Bone marrow (tissue), 2 donors: ENCODE data around the gene FOXN3.
"Not testable (repeated sequence)": the region's sequence is repeated elsewhere in the genome, so short reads cannot be mapped to it uniquely, and the experiment has no call there.

ENCODE experiments used
- DNase-seq, 2 donors: peaks; one replicate each; lab custom pipeline; 2025; lab: John Stamatoyannopoulos, UW

The FOXN3 gene

GRCh38 chr14:89164168-89165073 lies 252.6 kb downstream of the FOXN3 start:
- peak in 1 of 2 donors; percentile 58 for DNase-seq

DNA sequence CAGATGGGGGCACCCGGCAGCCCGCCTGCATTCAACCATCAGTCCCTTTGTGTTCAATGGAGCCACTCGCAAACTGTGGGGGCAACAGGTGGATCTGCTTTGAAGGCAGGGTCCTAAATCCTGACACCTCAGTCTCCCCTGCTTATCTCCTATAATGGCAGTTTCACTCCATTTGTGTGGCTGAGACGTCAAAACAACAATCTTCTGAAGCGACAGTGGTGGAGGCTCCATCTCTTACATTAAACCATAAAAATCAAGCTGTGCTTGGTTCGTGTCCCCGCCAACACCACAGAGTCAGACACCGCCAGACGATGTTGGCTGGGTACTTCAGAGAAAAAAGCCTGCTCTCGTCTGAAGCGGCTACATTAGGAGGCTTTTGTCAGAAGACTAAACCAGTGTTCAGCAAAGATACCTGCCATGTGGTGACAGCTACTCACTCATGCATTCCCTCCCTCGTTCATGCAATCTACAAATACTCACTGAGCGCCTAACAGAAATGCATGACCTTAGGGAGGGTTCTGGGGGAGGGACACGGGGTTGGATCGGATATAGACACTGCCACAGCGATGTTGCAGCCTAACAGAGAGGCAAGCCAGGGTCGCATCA lies 253.9 kb downstream of the FOXN3 start:
- no peak for DNase-seq

DNA sequence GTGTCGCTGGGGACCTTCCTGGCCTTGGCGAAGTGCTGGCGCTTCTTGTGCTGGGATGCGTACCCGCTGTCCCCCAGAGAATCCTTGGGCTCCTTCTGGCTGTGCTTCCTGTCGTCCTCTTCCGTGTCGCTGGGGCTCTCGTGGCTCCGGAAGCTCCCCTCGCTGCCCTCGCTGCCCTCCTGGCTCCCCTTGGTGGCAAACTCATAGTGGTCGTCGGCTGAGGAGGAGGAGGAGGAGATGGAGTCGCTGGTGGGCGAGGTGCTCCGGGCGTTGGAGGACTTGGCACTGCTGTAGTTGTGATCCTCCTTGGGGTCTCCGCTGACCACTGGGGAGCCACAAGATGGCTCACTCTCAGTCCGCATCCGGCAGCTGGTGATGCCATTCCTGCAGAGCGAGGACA lies 254.4 kb downstream of the FOXN3 start:
- no peak for DNase-seq

DNA sequence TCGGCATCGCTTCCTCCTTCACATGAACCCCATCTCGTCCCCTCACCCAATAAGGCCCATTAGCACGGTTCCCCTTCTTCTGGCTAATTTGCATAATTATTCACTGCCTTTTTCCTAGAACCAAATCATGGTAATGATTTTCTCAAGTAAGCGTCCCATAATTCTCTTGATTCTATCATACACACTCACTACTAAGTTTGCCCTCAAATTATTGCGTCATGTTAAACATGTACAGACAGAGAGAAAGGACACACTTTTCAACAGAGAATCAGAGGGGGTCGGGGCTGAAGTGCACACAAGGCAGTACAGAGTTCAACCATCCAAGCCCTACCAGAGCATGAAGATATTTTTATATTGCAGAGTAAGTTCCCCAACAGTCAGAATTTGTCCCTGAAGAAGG lies 256.6 kb downstream of the FOXN3 start:
- DNase-seq = no peak

- DNase-seq = no peak
These were observed 258.3 kb downstream of the FOXN3 start for GRCh38 chr14:89158701-89159100.

GRCh38 chr14:89158104-89158503 lies 258.9 kb downstream of the FOXN3 start:
- DNase-seq = not testable (repeated sequence)

DNA sequence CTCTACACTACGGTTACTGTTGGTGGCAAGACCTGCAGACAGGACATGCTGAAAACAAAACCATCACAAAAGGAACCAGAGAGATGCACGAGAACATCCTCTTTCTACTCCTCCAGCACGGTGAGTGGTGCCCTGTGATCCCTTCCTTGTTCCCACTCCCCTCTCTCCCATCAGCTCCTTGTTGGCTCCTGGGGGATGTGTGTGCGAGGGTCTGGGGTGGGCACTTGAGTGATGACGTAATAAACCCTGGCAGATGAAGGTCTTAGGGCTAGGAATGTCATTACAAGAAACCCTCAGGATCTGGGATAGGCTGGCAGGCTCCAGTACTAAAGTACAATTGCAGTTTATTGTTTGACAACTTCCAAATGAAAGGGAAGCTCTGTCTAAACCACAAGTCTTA lies 261.5 kb downstream of the FOXN3 start:
- DNase-seq = no peak

DNA sequence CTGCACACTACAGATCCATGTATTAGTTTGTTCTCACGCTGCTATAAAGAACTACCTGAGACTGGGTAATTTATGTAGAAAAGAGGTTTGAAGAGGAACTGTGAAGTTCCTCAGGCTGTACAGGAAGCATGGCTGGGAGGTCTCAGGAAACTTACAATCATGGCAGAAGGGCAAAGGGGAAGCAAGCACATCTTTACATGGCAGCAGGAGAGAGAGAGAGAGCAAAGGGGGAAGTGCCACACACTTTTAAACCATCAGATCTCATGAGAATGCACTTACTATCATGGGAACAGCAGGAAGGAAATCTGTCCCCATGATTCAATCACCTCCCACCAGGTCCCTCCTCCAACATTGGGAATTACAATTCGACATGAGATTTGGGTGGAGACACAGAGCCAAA lies 265.3 kb downstream of the FOXN3 start:
- peak in 1 of 2 donors; percentile 4 for DNase-seq

DNA sequence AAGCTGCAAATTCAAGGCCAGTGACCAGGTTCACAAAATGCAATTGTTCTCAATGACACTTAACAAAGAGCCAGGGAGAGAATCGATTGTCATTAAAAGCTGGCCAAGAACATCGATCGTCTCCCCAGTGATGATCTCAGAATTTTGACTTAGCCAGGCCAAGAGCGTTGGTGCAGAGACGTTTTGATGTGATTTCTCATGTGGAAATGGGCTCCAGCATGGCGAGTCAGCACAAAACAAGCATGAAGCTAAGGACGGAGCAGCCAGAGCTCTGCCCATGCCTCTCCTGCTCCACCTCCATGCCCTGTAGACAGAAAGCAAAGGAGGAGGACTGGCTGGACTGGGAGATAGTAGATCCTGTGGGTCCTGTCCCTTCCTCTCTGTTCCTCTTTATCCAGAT lies 270.8 kb downstream of the FOXN3 start:
- no peak for DNase-seq

DNA sequence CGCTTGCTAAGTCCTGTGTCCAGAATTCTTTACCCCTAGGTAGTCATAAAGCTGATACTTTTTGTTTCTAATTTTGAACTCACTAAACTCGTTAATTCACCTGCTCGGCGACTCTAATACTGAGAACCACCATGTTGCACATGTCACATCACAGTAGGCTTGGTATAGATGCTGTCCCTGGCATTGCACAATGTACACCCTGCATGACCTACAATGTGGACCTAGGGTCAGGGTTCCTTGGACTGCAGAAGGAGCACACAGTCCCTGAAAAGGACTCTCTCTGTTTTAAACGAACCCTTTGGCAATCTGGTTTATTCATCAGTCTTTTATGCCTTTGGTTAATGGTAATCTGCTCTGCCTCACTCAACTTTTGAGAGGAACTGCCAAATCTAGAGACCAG lies 272.4 kb downstream of the FOXN3 start:
- no peak for DNase-seq

DNA sequence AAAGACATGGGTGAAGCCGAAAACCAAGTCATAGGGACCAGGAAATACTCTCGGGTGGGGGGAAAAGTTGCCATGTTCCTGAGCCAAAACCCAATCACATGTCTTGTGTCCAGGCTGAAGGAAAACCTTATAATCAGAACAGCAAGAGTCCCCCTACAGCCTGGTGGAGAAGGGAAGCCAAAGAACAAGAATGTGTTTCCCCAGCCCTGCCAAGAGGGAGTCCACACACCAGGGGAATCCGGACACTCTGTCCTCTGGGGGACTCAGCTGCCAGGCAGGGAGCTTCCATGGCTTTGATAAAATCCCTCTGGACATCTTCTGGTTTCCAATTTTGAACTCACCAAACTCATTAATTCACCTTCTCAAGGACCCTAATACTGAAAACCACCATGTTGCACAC lies 273.0 kb downstream of the FOXN3 start:
- no peak for DNase-seq

- no peak for DNase-seq
These were observed 273.4 kb downstream of the FOXN3 start for GRCh38 chr14:89143595-89143994.

DNA sequence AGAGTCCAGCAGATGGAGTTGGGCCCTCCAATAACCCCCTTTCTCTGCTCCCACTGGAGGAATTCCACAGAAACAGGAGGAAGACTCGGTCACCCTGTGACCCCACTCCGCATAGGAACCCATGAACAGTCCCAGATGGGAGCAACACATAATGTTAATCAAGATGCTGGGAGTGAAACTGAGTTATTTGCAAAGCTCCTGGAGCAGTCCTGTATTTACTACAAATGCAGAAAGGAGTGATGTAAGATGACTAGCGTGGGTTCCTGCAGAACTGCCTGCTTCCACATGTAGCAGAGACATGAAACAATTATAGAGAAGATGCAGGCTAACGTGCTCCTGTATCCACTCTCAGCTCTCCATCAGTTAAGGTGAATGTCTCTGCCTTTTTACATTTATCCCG lies 274.7 kb downstream of the FOXN3 start:
- no peak for DNase-seq

GRCh38 chr14:89141862-89142261 lies 275.2 kb downstream of the FOXN3 start:
- no peak for DNase-seq

- DNase-seq = no peak
These were observed 276.7 kb downstream of the FOXN3 start for GRCh38 chr14:89140326-89140725.

DNA sequence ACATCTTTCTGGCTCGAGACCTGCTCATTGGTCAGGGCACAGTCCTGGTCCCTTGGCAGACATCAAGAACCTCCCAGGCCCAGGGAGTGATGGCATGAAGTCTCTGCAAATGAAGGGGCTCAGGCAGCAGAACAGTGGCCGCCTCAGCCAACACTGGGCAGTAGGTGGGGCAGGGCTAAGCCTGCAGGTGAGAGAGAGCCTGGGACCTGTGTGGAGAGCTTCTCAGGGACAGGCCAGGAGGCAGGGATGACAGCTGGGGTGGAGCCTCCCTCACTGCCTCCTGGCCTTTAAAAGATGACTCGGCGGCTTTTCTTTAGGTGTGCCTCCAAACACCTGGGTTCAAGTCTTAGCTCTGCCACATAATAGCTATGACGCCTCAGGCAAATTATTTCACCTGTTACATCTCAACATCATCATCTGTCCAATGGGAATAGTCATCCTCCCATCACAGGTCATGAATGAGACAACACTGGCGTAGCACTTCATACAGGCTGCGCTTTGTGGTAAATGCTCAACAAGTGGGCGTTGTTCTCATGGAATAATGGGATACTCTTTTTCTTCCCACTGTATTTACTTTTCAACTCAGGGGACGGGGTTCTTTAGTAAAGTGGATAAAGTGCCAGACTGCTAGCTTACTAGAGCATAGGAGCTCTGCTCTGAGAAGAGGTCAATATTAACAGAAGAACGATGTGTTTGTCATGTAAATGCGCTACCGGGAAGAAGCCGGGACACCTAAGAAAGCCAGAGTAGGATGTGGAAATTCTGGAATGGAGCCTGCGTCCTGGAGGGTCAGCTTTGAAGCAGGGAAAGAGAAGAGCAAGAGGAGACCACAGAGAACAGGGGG lies 277.4 kb downstream of the FOXN3 start:
- no peak for DNase-seq

GRCh38 chr14:89138846-89139245 lies 278.2 kb downstream of the FOXN3 start:
- DNase-seq = no peak

DNA sequence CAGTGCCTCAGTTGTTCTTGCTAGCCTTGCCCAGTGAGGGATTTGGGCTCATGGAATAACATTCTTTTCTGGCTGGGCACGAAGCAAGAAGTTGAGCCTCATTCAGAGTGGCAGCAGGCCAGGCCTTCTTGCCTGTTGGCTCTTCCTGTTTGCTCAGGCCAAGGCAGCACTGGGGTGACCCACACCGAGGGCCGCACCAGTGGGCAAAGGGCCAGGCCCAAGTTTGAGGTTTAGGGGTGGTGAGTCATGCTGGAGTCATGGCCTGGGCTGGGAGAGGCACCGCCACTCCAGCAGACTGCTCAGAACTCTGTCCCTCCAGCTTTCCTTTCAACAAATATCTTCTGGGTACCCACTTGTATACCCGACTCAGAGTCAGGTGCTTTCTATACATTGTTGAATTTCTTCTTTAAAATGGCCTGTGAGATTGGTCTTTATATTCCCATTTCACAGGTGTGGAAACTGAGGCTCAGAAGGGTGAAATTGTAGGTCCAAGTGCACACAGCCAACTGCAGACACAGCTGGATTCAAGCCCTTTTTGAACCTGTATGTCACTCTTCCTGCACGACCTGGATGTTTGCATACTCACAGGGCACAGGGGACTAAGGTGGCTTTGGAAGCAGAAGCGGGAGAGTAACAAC lies 279.4 kb downstream of the FOXN3 start:
- peak in 1 of 2 donors; percentile 66 for DNase-seq

DNA sequence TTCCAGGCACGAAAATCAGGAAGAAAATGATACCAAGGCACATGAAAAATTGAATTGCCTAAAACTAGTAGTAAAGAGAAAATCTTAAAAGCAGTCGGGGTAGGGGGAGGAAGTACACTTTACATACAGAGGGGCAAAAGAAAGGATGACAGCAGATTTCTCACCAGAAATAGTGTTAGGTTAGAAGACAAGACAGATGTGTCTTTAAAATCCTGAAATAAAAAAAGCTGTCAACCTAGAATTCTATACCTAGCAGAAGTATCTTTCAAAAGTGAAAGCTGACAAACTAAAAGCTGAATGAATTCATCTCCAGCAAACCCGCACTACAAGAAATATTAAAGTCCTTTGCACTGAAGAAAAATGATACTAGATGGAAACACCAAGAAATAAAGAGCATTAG lies 280.4 kb downstream of the FOXN3 start:
- DNase-seq = no peak

GRCh38 chr14:89134640-89135039 lies 282.4 kb downstream of the FOXN3 start:
- no peak for DNase-seq

GRCh38 chr14:89131004-89131750 lies 285.9 kb downstream of the FOXN3 start:
- no peak for DNase-seq
